HG03135 (cell line): Measurements from ENCODE around the gene LARP1.

Source experiments
- ATAC-seq: cut with Tn5 transposase; IDR thresholded peaks from one replicate; pipeline ENCODE4 v1.9.1; 2021; ENCODE audit warnings: mild to moderate bottlenecking, moderate library complexity; ENCODE audit not compliant: unreplicated experiment

LARP1 gene

GRCh38 chr5:154850255-154851062 is 95.3 kb downstream of the LARP1 start, which contains the start of gene FAXDC2:
TSS of gene FAXDC2 (minus strand) at chr5:154850603. CDS start at chr5:154838178, 12,425 bp downstream.
- ATAC-seq, result no peak

- ATAC-seq, result no peak
Measured at GRCh38 chr5:154851351-154851750, 96.2 kb downstream of the LARP1 start.

DNA sequence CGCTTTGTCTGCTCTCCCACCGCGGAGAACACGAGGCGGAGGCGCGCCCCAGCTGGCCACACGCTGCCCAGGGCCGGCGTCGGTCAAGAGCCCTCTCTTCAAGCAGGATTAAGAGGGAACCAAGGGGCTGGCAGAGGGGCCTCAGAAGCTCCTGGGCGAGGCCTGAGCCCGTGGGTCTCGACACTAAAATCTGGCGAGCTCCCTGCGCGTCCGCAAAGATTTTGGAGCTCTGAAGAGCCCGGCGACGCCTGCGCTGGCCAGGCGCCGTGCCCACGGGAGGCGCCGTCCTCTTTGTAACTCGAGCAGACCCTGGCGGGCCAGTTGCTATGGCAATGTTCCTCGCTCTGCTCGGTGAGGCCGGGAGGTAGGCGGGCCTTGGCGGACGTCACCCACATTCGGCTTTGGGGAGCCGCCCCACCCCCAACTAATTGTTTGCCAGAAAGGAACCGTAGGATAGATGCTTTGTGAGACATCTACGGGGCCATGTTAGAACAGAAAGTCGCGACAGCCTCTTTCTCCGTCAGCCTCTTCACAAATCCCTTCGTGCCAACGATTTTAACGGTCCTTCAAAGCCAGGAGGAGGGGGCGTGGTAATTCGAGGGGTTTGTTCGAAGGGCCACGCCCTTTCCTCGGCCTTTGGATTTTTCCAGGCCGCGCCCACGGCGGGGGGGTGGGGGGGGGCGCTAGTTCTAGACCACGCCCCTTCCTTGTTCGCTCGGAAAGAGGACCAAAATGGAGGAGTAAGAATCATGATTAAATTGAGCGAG is 102.5 kb downstream of the LARP1 start:
- ATAC-seq, result peak; percentile 56

GRCh38 chr5:154858297-154858971 is 103.3 kb downstream of the LARP1 start, which contains the start of gene CNOT8:
TSS of gene CNOT8 (plus strand) at chr5:154858627. CDS start at chr5:154863279, 4,652 bp downstream.
- ATAC-seq, result peak; percentile 80

GRCh38 chr5:154858972-154859871 is 104.0 kb downstream of the LARP1 start:
- ATAC-seq, result no peak

GRCh38 chr5:154860123-154860522 is 104.9 kb downstream of the LARP1 start:
- ATAC-seq, result no peak

GRCh38 chr5:154860765-154861164 is 105.6 kb downstream of the LARP1 start:
- ATAC-seq, result no peak

- ATAC-seq, result no peak
Measured at GRCh38 chr5:154861946-154862345, 106.8 kb downstream of the LARP1 start.

GRCh38 chr5:154862766-154863165 is 107.6 kb downstream of the LARP1 start:
- no peak for ATAC-seq

DNA sequence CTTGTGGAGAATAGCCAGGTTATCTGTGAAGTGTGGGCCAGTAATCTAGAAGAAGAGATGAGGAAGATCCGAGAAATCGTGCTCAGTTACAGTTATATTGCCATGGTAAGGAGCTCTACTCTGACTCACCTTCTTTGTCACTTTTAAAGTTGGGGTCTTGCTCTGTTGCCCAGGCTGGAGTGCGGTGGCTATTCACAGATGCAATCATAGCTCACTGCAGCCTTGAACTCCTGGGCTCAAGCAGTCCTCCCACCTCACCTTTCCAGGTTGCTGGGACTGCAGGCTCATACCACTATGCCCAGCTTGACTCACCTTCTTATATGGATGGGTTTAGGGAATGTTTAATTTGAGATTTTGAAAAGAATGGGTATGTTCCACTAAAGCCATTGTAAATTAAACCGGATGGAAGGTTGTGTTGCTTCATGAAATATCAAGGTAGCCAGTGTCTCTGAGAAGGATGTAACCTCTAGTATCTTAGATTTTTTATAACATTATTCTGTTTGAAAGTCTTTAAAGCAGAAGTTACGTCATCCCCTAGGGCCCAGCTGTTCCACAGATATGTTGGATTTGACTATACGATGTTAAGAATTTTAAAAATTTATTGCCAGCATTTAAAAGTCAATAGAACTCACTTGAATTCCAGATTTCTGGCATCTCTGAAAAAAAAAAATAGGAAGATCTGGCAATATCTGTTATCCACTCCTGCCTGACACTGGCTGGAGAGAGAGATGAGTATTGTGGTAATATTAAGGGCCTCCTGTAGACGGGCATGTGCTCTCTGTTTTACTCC is 108.3 kb downstream of the LARP1 start:
- ATAC-seq, result no peak

GRCh38 chr5:154865466-154866184 is 110.4 kb downstream of the LARP1 start:
- no peak for ATAC-seq

GRCh38 chr5:154866841-154867240 is 111.7 kb downstream of the LARP1 start:
- no peak for ATAC-seq
